Measurements from ENCODE around the gene TRPV4. TPM values are rescaled to one million over a fixed set of nuclear protein-coding genes. Genes with fewer than 3 reads are reported as not detected.
"Not testable (repeated sequence)": the region's sequence is repeated elsewhere in the genome, so short reads cannot be mapped to it uniquely, and the experiment has no call there.

The TRPV4 gene
- total RNA-seq, 2 donors from 2014 or later, result 2.0 to 5.7 TPM

DNA sequence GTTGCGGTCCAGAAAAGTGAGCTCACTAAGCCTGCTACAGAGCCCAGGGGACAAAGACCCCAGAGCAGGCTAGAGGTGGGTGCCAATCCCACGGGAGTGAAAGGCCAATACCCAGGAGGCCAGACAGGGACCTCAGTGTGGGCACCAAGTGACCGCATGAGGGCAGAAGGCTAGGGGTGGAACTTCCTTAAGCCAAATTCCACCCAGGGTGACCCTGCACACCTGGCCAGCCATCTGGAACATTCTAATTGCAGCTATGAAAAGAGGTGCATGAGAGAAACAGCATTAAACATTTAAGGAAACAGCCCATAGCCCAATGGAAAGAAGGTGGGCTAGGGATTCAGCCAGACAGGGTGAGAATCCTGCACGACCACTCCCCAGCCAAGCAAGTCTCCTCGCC is 27.8 kb upstream of the TRPV4 start:
- no peak overlapping the region for H3K4me3 ChIP-seq
- no peak overlapping the region for H3K27ac ChIP-seq
- ATAC-seq (ENCODE audit: insufficient number of reproducible peaks, low FRiP score, low read depth), result no peak

DNA sequence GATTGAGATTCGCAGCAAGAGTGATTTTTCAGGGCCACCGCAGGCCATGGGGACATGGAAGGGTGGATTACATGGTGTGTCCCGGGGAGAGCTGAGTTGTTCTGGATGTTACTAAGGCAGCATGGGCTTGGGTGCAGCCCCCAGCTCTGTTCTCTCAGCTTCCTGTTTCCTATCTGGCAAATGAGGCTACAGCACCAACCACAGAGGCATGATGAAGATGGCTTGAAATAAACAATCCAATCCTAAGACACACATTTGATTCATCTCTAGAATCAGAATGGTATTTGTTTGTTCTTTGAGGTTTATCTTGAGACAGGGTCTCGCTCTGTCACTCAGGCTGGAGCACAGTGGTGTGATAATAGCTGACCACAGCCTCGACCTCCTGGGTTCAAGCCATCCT is 25.6 kb upstream of the TRPV4 start:
- Histone ChIP-seq H3K4me1 (ENCODE audit: control insufficient read depth in 1 of 2, low read depth in 2 of 2) (peaks cover 0 to 2% of the 10 kb centered on the region in 2 donors), H3K4me3 (no peak overlapping the region), H3K27ac (no peak overlapping the region), H3K27me3 (replicated peaks; ENCODE audit: insufficient read depth) (no peaks in the 10 kb centered on the region), H3K9me3 (no peaks in the 10 kb centered on the region), H3K36me3 (peaks cover 36% of the 10 kb centered on the region)
- ATAC-seq (ENCODE audit: insufficient number of reproducible peaks, low FRiP score, low read depth) (no peak), DNase-seq (ENCODE audit: low spot score) (no peak)
- TF ChIP-seq, protein P1, sequence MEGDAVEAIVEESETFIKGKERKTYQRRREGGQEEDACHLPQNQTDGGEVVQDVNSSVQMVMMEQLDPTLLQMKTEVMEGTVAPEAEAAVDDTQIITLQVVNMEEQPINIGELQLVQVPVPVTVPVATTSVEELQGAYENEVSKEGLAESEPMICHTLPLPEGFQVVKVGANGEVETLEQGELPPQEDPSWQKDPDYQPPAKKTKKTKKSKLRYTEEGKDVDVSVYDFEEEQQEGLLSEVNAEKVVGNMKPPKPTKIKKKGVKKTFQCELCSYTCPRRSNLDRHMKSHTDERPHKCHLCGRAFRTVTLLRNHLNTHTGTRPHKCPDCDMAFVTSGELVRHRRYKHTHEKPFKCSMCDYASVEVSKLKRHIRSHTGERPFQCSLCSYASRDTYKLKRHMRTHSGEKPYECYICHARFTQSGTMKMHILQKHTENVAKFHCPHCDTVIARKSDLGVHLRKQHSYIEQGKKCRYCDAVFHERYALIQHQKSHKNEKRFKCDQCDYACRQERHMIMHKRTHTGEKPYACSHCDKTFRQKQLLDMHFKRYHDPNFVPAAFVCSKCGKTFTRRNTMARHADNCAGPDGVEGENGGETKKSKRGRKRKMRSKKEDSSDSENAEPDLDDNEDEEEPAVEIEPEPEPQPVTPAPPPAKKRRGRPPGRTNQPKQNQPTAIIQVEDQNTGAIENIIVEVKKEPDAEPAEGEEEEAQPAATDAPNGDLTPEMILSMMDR (IDR thresholded peaks at IDR 0.05), result no peak

More for the DNA sequence above, 27.8 kb upstream of the TRPV4 start:
- Histone ChIP-seq H3K27me3 (replicated peaks; ENCODE audit: insufficient read depth) (no peaks in the 10 kb centered on the region), H3K9me3 (no peaks in the 10 kb centered on the region), H3K36me3 (peaks cover 25% of the 10 kb centered on the region), H3K4me1 (ENCODE audit: control insufficient read depth in 1 of 2, low read depth in 2 of 2) (peaks cover 5 to 16% of the 10 kb centered on the region in 2 donors)
- no peak for DNase-seq (ENCODE audit: low spot score)
- TF ChIP-seq, protein P1 (IDR thresholded peaks at IDR 0.05), result no peak

DNA sequence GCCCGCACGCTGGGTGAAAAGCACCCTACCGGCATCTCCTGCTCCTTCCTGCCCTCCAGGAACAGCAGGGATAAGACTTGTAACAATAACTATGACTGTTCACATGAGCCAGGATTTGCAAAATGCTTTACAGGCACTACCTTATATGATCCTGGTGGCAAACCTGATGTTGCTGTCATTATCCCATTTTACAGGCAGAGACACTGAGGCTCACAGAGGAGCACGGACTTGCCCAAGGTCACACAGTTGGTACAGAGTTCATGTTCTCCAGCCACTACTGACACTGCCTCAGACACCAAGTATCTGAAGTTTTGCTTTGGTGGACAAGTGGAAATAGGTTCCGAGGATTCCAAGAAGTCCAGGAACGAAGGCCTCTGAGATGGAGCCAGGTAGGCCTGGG is 24.5 kb upstream of the TRPV4 start:
- Histone ChIP-seq H3K9me3 (no peaks in the 10 kb centered on the region), H3K4me1 (ENCODE audit: control insufficient read depth in 1 of 2, low read depth in 2 of 2) (no peaks in the 10 kb centered on the region), H3K27ac (no peak overlapping the region), H3K4me3 (no peak overlapping the region), H3K27me3 (replicated peaks; ENCODE audit: insufficient read depth) (no peaks in the 10 kb centered on the region), H3K36me3 (peaks cover 36% of the 10 kb centered on the region)
- ATAC-seq (ENCODE audit: insufficient number of reproducible peaks, low FRiP score, low read depth) (no peak), DNase-seq (ENCODE audit: low spot score) (no peak)
- TF ChIP-seq, protein P1 (IDR thresholded peaks at IDR 0.05), result no peak

DNA sequence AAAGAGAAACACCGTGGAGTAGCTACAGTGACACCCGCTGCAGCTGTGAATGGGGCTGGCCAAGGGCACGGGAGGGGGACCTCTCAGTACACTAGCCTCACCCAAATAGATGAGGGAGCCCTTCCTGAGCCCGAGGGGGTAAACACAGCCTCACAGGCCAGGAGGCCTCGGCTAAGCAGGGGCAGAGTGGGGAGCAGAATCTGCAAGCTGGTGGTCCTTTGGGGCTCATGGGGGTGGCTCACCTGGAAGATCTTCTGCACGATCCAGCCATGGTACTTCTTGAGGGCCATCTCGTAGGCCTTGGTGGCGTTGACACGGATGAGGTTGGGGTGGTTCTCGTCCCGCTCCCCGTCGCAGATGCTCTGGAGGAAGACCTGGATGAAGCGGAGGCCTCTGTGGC is 22.2 kb upstream of the TRPV4 start:
- Histone ChIP-seq H3K4me1 (ENCODE audit: control insufficient read depth in 1 of 2, low read depth in 2 of 2) (no peaks in the 10 kb centered on the region), H3K36me3 (peaks cover 34% of the 10 kb centered on the region), H3K27ac (no peak overlapping the region), H3K27me3 (replicated peaks; ENCODE audit: insufficient read depth) (no peaks in the 10 kb centered on the region), H3K4me3 (no peak overlapping the region), H3K9me3 (no peaks in the 10 kb centered on the region)
- TF ChIP-seq, protein P1 (IDR thresholded peaks at IDR 0.05), result no peak
- DNase-seq (ENCODE audit: low spot score), result no peak
- no peak for ATAC-seq (ENCODE audit: insufficient number of reproducible peaks, low FRiP score, low read depth)

DNA sequence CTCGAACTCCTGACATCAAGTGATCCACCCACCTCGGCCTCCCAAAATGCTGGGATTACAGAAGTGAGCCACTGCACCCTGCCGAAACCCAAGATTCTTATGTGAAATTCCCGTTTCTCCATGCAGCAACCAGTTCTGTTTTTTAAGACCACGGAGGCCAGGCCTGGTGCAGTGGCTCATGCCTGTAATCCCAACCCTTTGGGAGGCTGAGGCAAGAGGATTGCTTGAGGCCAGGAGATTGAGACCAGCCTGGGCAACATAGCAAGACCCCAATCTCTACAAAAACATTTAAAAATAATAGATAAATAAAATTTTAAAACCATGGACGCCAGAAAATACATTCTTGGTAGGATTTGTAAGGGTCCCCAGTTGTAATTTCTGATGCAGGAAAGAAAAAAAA is 17.3 kb upstream of the TRPV4 start:
- not testable (repeated sequence) for H3K27ac ChIP-seq; H3K4me3 ChIP-seq; ATAC-seq (ENCODE audit: insufficient number of reproducible peaks, low FRiP score, low read depth); H3K9me3 ChIP-seq; DNase-seq (ENCODE audit: low spot score); H3K27me3 ChIP-seq (replicated peaks; ENCODE audit: insufficient read depth); H3K4me1 ChIP-seq (ENCODE audit: control insufficient read depth in 1 of 2, low read depth in 2 of 2)
- H3K36me3 ChIP-seq, result peaks cover 15% of the 10 kb centered on the region

DNA sequence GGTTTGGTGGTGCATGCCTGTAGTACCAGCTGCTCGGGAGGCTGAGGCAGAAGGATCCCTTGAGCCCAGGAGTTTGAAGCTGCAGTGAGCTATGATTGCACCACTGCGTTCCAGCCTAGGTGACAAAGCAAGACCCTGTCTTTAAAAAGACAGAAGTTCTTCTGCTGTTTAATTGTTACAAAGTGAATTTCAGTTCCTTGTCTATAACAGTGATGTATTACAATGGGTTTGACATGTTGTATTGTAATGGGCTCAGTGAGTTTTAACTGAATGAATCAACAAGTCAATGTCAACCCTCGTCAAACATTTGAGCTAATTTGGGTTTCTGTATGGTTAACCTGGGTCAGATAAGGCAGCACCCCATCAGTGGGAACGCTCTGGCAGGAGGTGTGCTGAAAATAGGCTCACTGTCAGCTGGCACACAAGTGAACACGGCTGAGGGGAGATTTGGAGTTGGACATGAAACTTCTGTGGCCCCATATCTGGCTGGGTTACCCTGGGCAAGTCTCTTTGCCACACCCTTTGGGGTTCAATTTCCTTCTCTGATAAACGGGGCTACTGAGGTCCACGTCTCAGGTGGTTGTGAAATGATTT is 14.0 kb upstream of the TRPV4 start:
- H3K36me3 ChIP-seq, result peaks cover 4% of the 10 kb centered on the region
- no peak overlapping the region for H3K4me3 ChIP-seq
- no peak for DNase-seq (ENCODE audit: low spot score)
- no peak for ATAC-seq (ENCODE audit: insufficient number of reproducible peaks, low FRiP score, low read depth)
- TF ChIP-seq, protein P1 (IDR thresholded peaks at IDR 0.05), result no peak
- peaks cover 3 to 10% of the 10 kb centered on the region in 2 donors for H3K4me1 ChIP-seq (ENCODE audit: control insufficient read depth in 1 of 2, low read depth in 2 of 2)
- no peak overlapping the region for H3K27ac ChIP-seq
- no peaks in the 10 kb centered on the region for H3K9me3 ChIP-seq
- H3K27me3 ChIP-seq (replicated peaks; ENCODE audit: insufficient read depth), result no peaks in the 10 kb centered on the region
